OCI-LY1 (cell line): ENCODE results near the gene SLC35F3.

Experiments used
- EZH2 ChIP-seq: fragments of 200-600 bp; sonication (generic), shearing (Covaris generic); IDR thresholded peaks from 2 replicates; pipeline ENCODE4 v1.8.0; 2017; ENCODE audit warnings: borderline replicate concordance, mixed run types, mild to moderate bottlenecking, antibody characterized with exemption, low read length, moderate library complexity, mixed read lengths
- TF ChIP-seq, protein P1 (sequence below): fragments of 200-600 bp; sonication (generic), shearing (Covaris generic); IDR thresholded peaks from 2 replicates; pipeline ENCODE4 v1.5.1; 2017; ENCODE audit warnings: mild to moderate bottlenecking, antibody characterized with exemption, low read length, moderate library complexity, mixed read lengths

GRCh38 chr1:234132795-234133194 is 228.3 kb downstream of the SLC35F3 start:
- TF ChIP-seq, protein P1, sequence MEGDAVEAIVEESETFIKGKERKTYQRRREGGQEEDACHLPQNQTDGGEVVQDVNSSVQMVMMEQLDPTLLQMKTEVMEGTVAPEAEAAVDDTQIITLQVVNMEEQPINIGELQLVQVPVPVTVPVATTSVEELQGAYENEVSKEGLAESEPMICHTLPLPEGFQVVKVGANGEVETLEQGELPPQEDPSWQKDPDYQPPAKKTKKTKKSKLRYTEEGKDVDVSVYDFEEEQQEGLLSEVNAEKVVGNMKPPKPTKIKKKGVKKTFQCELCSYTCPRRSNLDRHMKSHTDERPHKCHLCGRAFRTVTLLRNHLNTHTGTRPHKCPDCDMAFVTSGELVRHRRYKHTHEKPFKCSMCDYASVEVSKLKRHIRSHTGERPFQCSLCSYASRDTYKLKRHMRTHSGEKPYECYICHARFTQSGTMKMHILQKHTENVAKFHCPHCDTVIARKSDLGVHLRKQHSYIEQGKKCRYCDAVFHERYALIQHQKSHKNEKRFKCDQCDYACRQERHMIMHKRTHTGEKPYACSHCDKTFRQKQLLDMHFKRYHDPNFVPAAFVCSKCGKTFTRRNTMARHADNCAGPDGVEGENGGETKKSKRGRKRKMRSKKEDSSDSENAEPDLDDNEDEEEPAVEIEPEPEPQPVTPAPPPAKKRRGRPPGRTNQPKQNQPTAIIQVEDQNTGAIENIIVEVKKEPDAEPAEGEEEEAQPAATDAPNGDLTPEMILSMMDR = no peak
- no peak for TF ChIP-seq EZH2
